ENCODE data around the gene KCNJ9. TPM values are rescaled to one million over a fixed set of nuclear protein-coding genes. Genes with fewer than 3 reads are reported as not detected.

KCNJ9 gene
- total RNA-seq, 1 experiment from 2014 or later = not detected

GRCh38 chr1:160062230-160062532 is 19.2 kb upstream of the KCNJ9 start:
- TF ChIP-seq EZH2 (IDR thresholded peaks at IDR 0.05; ENCODE audit: low read depth) = no peak
- no peak for TF ChIP-seq CTCF (conservative IDR thresholded peaks at IDR 0.05)
- Histone ChIP-seq H3K27ac (no peak overlapping the region), H3K79me2 (ENCODE audit: low read depth) (no peaks in the 10 kb centered on the region), H3K9me2 (ENCODE audit: insufficient read depth) (no peaks in the 10 kb centered on the region), H3F3A (ENCODE audit: insufficient read depth, low read depth) (no peaks in the 10 kb centered on the region), H3K4me3 (no peak overlapping the region), H3K4me1 (replicated peaks; ENCODE audit: insufficient read depth) (peaks cover 6% of the 10 kb centered on the region; the same call in 1 of the 2 replicates), H3K9me3 (ENCODE audit: insufficient read depth, low read depth) (no peaks in the 10 kb centered on the region), H3K27me3 (ENCODE audit: insufficient read depth, low read depth) (peaks cover 36% of the 10 kb centered on the region), H3K4me2 (no peak overlapping the region), H3K36me3 (ENCODE audit: low read depth) (no peaks in the 10 kb centered on the region), H2AFZ (no peak overlapping the region), H4K20me1 (ENCODE audit: insufficient read depth) (no peaks in the 10 kb centered on the region)
- BruUV-seq (replicated peaks) = no TSS peak
- ChIA-PET CTCF (interaction anchor here (1.1 kb wide), 1 partner anchor 17 kb away, joined by 4 read pairs; no protein-coding TSS in a partner anchor), POLR2A (ENCODE audit: unreplicated experiment) (no interaction called here)
- no peak for DNase-seq
- intact Hi-C loops (cut with micrococcal nuclease; ENCODE audit: unreplicated experiment) = no loop called here

GRCh38 chr1:160063176-160063575 is 18.2 kb upstream of the KCNJ9 start:
- H3F3A ChIP-seq (ENCODE audit: insufficient read depth, low read depth) = no peaks in the 10 kb centered on the region
- H3K9me2 ChIP-seq (ENCODE audit: insufficient read depth) = no peaks in the 10 kb centered on the region
- no peaks in the 10 kb centered on the region for H3K36me3 ChIP-seq (ENCODE audit: low read depth)
- no peak overlapping the region for H3K4me2 ChIP-seq
- no peak overlapping the region for H3K4me3 ChIP-seq
- TF ChIP-seq CTCF (conservative IDR thresholded peaks at IDR 0.05) (no peak), EZH2 (IDR thresholded peaks at IDR 0.05; ENCODE audit: low read depth) (no peak)
- BruUV-seq (replicated peaks) = no TSS peak
- peaks cover 6% of the 10 kb centered on the region; the same call in 1 of the 2 replicates for H3K4me1 ChIP-seq (replicated peaks; ENCODE audit: insufficient read depth)
- H4K20me1 ChIP-seq (ENCODE audit: insufficient read depth) = no peaks in the 10 kb centered on the region
- intact Hi-C loops (cut with micrococcal nuclease; ENCODE audit: unreplicated experiment) = no loop called here
- no peaks in the 10 kb centered on the region for H3K79me2 ChIP-seq (ENCODE audit: low read depth)
- ChIA-PET POLR2A (ENCODE audit: unreplicated experiment) (no interaction called here), CTCF (interaction anchor here (1.1 kb wide), 1 partner anchor 16 kb away, joined by 4 read pairs; no protein-coding TSS in a partner anchor)
- no peak overlapping the region for H2AFZ ChIP-seq
- no peak for DNase-seq
- H3K9me3 ChIP-seq (ENCODE audit: insufficient read depth, low read depth) = no peaks in the 10 kb centered on the region
- no peak overlapping the region for H3K27ac ChIP-seq
- H3K27me3 ChIP-seq (ENCODE audit: insufficient read depth, low read depth) = peaks cover 32% of the 10 kb centered on the region

- Histone ChIP-seq H3K27me3 (ENCODE audit: insufficient read depth, low read depth) (peaks cover 30% of the 10 kb centered on the region; the same call in 1 of the 2 replicates), H3K4me1 (replicated peaks; ENCODE audit: insufficient read depth) (peaks cover 6% of the 10 kb centered on the region; the same call in 1 of the 2 replicates), H4K20me1 (ENCODE audit: insufficient read depth) (no peaks in the 10 kb centered on the region), H3K9me2 (ENCODE audit: insufficient read depth) (no peaks in the 10 kb centered on the region), H3K36me3 (ENCODE audit: low read depth) (no peaks in the 10 kb centered on the region), H3K79me2 (ENCODE audit: low read depth) (no peaks in the 10 kb centered on the region), H3K4me2 (no peak overlapping the region), H3F3A (ENCODE audit: insufficient read depth, low read depth) (no peaks in the 10 kb centered on the region), H3K9me3 (ENCODE audit: insufficient read depth, low read depth) (no peaks in the 10 kb centered on the region), H3K4me3 (no peak overlapping the region), H3K27ac (no peak overlapping the region), H2AFZ (no peak overlapping the region)
- ChIA-PET POLR2A (ENCODE audit: unreplicated experiment) (no interaction called here), CTCF (no interaction called here)
- no peak for DNase-seq
- BruUV-seq (replicated peaks) = no TSS peak
- intact Hi-C loops (cut with micrococcal nuclease; ENCODE audit: unreplicated experiment) = no loop called here
- no peak for TF ChIP-seq CTCF (conservative IDR thresholded peaks at IDR 0.05)
- no peak for TF ChIP-seq EZH2 (IDR thresholded peaks at IDR 0.05; ENCODE audit: low read depth)
Measured at GRCh38 chr1:160064164-160064563, 17.2 kb upstream of the KCNJ9 start.

Data from PC-9 (cell line).